Body of pancreas (tissue), 4 donors: ENCODE measurements around the gene SSU72.

Experiments used
- CTCF ChIP-seq, 7 experiments: fragments of 450-650 bp in 4 of 7; fragments of 200-600 bp in 3 of 7; sonication (generic) in 3 of 7; IDR thresholded peaks; one replicate each; pipeline ENCODE4 v1.5.1; 2016 to 2019; ENCODE audit warnings: antibody characterized with exemption in 7 of 7
- POLR2A ChIP-seq, 3 donors: fragments of 450-650 bp; IDR thresholded peaks; one replicate each; pipeline ENCODE4 v1.6.1; 2016; ENCODE audit warnings: antibody characterized with exemption in 3 of 3, mild to moderate bottlenecking in 2 of 3

GRCh38 chr1:1583347-1584010 is 8.8 kb upstream of the SSU72 start:
- no peak for TF ChIP-seq CTCF (IDR thresholded peaks at IDR 0.05)
- TF ChIP-seq POLR2A (IDR thresholded peaks at IDR 0.05) = no peak
